ENCODE results near the gene LOC101059915.
"Not testable (repeated sequence)": the region's sequence is repeated elsewhere in the genome, so short reads cannot be mapped to it uniquely, and the experiment has no call there.

Gene LOC101059915

DNA sequence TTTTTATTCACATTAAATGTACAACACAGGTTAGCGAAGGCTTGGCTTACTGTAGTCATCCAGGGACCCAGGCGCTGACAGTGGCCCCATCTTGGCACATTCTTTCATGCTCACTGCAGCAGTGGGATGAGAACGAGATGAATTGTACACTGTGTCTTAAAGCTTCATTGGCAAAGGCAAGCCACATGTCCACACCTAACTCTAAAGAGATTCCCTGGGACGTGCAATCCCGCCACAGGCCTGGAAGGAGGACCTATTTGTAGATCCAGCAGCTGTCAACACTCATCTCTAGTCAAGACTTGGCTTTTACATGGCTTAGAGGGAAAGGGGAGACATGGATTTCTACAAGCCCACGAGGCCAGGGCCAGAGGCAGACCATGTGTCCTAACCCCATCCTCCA lies 33.0 kb upstream of the LOC101059915 start:
- Histone ChIP-seq H3K27ac (no peak overlapping the region), H3K4me3 (no peak overlapping the region), H3K4me1 (peaks cover 0 to 4% of the 10 kb centered on the region in 2 donors), H3K27me3 (no peaks in the 10 kb centered on the region), H3K36me3 (no peaks in the 10 kb centered on the region), H3K9me3 (no peaks in the 10 kb centered on the region)
- no peak for DNase-seq (ENCODE audit: low spot score)
- TF ChIP-seq CTCF (IDR thresholded peaks at IDR 0.05): no peak

GRCh38 chrX:71636438-71637252 lies 30.7 kb upstream of the LOC101059915 start:
- TF ChIP-seq CTCF (IDR thresholded peaks at IDR 0.05): no peak

GRCh38 chrX:71637253-71637618 lies 30.1 kb upstream of the LOC101059915 start:
- DNase-seq (ENCODE audit: low spot score): no peak
- Histone ChIP-seq H3K36me3 (no peaks in the 10 kb centered on the region), H3K4me3 (no peak overlapping the region), H3K27ac (no peak overlapping the region), H3K9me3 (no peaks in the 10 kb centered on the region), H3K27me3 (no peaks in the 10 kb centered on the region), H3K4me1 (peaks cover 0 to 4% of the 10 kb centered on the region in 2 donors)
- no peak for TF ChIP-seq CTCF (IDR thresholded peaks at IDR 0.05)

More at GRCh38 chrX:71636438-71637252, 30.7 kb upstream of the LOC101059915 start:
- DNase-seq (ENCODE audit: low spot score): no peak
- Histone ChIP-seq H3K27ac (no peak overlapping the region), H3K36me3 (no peaks in the 10 kb centered on the region), H3K27me3 (no peaks in the 10 kb centered on the region), H3K4me3 (no peak overlapping the region), H3K9me3 (no peaks in the 10 kb centered on the region), H3K4me1 (peaks cover 0 to 4% of the 10 kb centered on the region in 2 donors)

DNA sequence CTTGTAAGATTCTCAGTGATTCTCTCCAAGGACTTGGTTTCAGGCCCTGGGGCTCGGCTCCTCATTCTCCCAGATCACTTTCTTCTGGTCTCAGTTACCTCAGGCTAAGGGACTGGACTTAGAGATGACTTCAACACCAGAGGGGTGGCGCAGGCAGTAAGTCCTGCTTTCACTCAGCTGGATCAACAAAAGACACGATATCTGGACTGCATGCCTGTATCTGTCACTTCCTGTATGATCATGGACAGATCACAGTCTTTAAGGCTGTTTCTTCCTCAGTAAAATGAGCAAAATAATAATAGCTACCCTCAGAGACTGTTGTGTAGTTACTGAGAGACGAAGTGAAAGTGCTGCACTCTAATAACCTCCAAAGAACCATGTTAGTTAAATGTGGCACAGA lies 29.5 kb upstream of the LOC101059915 start:
- no peaks in the 10 kb centered on the region for H3K36me3 ChIP-seq
- H3K4me1 ChIP-seq: peaks cover 0 to 4% of the 10 kb centered on the region in 2 donors
- no peak for DNase-seq (ENCODE audit: low spot score)
- no peak overlapping the region for H3K27ac ChIP-seq
- no peak overlapping the region for H3K4me3 ChIP-seq
- no peaks in the 10 kb centered on the region for H3K27me3 ChIP-seq
- no peak for TF ChIP-seq CTCF (IDR thresholded peaks at IDR 0.05)
- H3K9me3 ChIP-seq: no peaks in the 10 kb centered on the region

DNA sequence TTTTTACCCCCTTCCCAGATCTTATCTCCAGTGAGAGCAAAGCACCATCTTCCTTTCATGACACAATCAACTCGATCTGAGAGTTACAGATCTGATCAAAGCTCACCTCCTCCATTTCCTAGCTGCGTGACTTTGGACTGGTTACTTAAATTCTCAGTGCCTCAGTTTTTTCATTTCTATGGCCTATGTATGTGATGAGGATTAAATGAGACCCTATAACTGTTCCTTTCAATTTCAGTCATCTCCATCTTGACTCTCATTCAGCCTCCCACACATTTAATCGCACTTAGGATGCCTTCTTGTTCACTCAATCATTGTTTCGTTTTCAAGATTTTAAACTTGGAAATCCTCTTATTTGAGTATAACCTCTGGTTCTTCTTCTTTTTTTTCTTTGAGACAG lies 28.9 kb upstream of the LOC101059915 start:
- no peak for TF ChIP-seq CTCF (IDR thresholded peaks at IDR 0.05)

GRCh38 chrX:71640002-71640401 lies 27.3 kb upstream of the LOC101059915 start:
- Histone ChIP-seq H3K27me3 (no peaks in the 10 kb centered on the region), H3K4me1 (no peaks in the 10 kb centered on the region), H3K27ac (no peak overlapping the region), H3K4me3 (no peak overlapping the region), H3K9me3 (no peaks in the 10 kb centered on the region), H3K36me3 (no peaks in the 10 kb centered on the region)
- TF ChIP-seq CTCF (IDR thresholded peaks at IDR 0.05): no peak
- no peak for DNase-seq (ENCODE audit: low spot score)

More for the DNA sequence above, 28.9 kb upstream of the LOC101059915 start:
- Histone ChIP-seq H3K4me1 (no peaks in the 10 kb centered on the region), H3K27me3 (no peaks in the 10 kb centered on the region), H3K9me3 (no peaks in the 10 kb centered on the region), H3K36me3 (no peaks in the 10 kb centered on the region), H3K4me3 (no peak overlapping the region), H3K27ac (no peak overlapping the region)
- DNase-seq (ENCODE audit: low spot score): no peak

DNA sequence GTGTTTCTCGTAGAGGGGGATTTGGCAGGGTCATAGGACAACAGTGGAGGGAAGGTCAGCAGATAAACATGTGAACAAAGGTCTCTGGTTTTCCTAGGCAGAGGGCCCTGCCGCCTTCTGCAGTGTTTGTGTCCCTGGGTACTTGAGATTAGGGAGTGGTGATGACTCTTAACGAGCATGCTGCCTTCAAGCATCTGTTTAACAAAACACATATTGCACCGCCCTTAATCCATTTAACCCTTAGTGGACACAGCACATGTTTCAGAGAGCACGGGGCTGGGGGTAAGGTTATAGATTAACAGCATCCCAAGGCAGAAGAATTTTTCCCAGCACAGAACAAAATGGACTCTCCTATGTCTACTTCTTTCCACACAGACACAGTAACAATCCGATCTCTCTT lies 22.9 kb upstream of the LOC101059915 start:
- DNase-seq (ENCODE audit: low spot score); H3K4me1 ChIP-seq; H3K36me3 ChIP-seq; H3K4me3 ChIP-seq; H3K27ac ChIP-seq; H3K9me3 ChIP-seq; H3K27me3 ChIP-seq: not testable (repeated sequence)
